ENCODE data around the gene BDKRB2. TPM values are rescaled to one million over a fixed set of nuclear protein-coding genes. Genes with fewer than 3 reads are reported as not detected.

The BDKRB2 gene
- total and polyA plus RNA-seq, 2 of the 8 experiments (the other 6 are each of a cell fraction or from before 2014, with no cell fraction given) = 0.13 to 0.21 TPM

DNA sequence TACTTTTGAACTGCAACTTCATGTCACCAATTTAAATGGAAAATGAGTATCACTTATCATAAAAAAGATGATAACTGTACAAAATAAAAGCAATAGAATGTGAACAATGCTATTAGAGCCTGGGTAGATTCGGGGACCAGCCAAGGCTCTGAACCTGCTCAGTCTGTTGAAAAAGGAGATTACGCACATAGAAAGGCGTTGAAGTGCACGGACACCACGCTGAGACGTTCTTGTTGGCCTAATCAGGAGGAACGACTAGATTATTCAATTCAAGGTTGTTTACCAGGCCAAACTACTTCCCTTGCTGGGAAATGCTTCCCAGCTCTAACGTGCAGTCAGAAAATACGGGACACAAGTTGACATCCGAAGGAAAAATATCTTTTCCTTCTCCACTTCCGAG lies 27.9 kb downstream of the BDKRB2 start:
- ChIA-PET POLR2A (ENCODE audit: partially characterized antibody) (no interaction called here), CTCF (ENCODE audit: partially characterized antibody) (interaction anchor here (1.0 to 1.5 kb wide), 3 partner anchors 24 to 134 kb away, joined by 3 to 5 read pairs (median 4); no protein-coding TSS in a partner anchor)
- FAIRE-seq = no peak
- Histone ChIP-seq H2BK15ac (ENCODE audit: low read length) (no peak overlapping the region), H3K79me1 (ENCODE audit: low read depth, low read length) (no peaks in the 10 kb centered on the region), H2BK5ac (ENCODE audit: low read depth, low read length) (no peak overlapping the region), H3K14ac (ENCODE audit: insufficient read length) (no peak overlapping the region), H3K4me2 (ENCODE audit: insufficient read depth in 1 of 2, low read depth in 2 of 2, low read length in 2 of 2) (no peak overlapping the region), H3K36me3 (ENCODE audit: control insufficient read depth in 2 of 4, insufficient read depth in 4 of 4, low read length in 3 of 4) (no peaks in the 10 kb centered on the region), H4K20me1 (replicated peaks in 1 of 2; ENCODE audit: control insufficient read depth in 1 of 2, insufficient read depth in 2 of 2, low read length in 2 of 2) (no peaks in the 10 kb centered on the region), H3K4me3 (ENCODE audit: extremely low read depth in 1 of 4, insufficient read depth in 2 of 4, low read depth in 3 of 4, low read length in 4 of 4) (no peak overlapping the region), H4K5ac (ENCODE audit: insufficient read length, low read depth, low read length) (no peak overlapping the region), H3K56ac (replicated peaks; ENCODE audit: insufficient read length, low read depth, low read length) (no peak overlapping the region), H3K9me3 (ENCODE audit: insufficient read depth in 2 of 2, low read depth in 1 of 2, low read length in 1 of 2) (peaks cover 4 to 6% of the 10 kb centered on the region in 2 experiments; a peak in 2 of 4 replicates), H3K9ac (replicated peaks in 1 of 4; ENCODE audit: extremely low read depth in 1 of 4, low read depth in 3 of 4, low read length in 3 of 4) (no peak overlapping the region), H3K23me2 (ENCODE audit: low read depth, low read length) (0 out of 2 replicates have a peak, but pooled peaks cover 2% of the 10 kb centered on the region), H2AFZ (ENCODE audit: low read length) (no peak overlapping the region), H3K23ac (ENCODE audit: insufficient read length) (no peak overlapping the region), H3K4ac (replicated peaks; ENCODE audit: insufficient read length, low read depth, low read length) (no peak overlapping the region), H3K27me3 (replicated peaks in 1 of 4; ENCODE audit: control insufficient read depth in 3 of 4, extremely low read depth in 1 of 4, insufficient read depth in 3 of 4, low read length in 3 of 4) (no peaks in the 10 kb centered on the region), H2AK5ac (ENCODE audit: low read depth, low read length) (no peak overlapping the region), H4K91ac (replicated peaks; ENCODE audit: insufficient read length, low read length) (no peak overlapping the region), H2BK20ac (ENCODE audit: low read length) (no peak overlapping the region), H3K79me2 (ENCODE audit: control insufficient read depth in 1 of 2, insufficient read depth in 2 of 2, low read length in 2 of 2) (no peaks in the 10 kb centered on the region), H3K27ac (ENCODE audit: low read depth, low read length) (no peak overlapping the region), H4K8ac (ENCODE audit: extremely low read depth, insufficient read depth, low read length) (no peak overlapping the region), H3K18ac (ENCODE audit: extremely low read depth, low read length) (no peak overlapping the region), H2BK12ac (ENCODE audit: low read depth, low read length) (no peak overlapping the region), H2BK120ac (replicated peaks; ENCODE audit: low read depth, low read length) (no peak overlapping the region), H3K4me1 (replicated peaks in 1 of 4; ENCODE audit: control insufficient read depth in 3 of 4, insufficient read depth in 4 of 4, low read length in 3 of 4) (peaks cover 0 to 5% (median 0%) of the 10 kb centered on the region in 4 experiments; a peak in 1 of 7 replicates)
- DNase-seq (ENCODE audit: low read depth in 1 of 2, low spot score in 2 of 2) = no peak
- WGBS, 2 experiments (ENCODE audit: extremely low coverage in 1 of 2, insufficient coverage in 1 of 2, insufficient read length in 1 of 2, insufficient replicate concordance in 2 of 2, low coverage in 1 of 2, low lambda C conversion rate in 2 of 2, missing lambda C conversion rate in 1 of 2) = 92% methylated on average over 11 of the region's 11 CpGs; no CpG with 5 or more reads in 1 of the 2 experiments
- TF ChIP-seq SIX5 (IDR thresholded peaks at IDR 0.05; ENCODE audit: low read depth, low read length) = no peak

All from H1 (cell line).